ENCODE data around the gene SPSB1. TPM values are rescaled to one million over a fixed set of nuclear protein-coding genes. Genes with fewer than 3 reads are reported as not detected.

The SPSB1 gene
- total RNA-seq, 1 donor = 1.6 TPM

- peak in 2 of 3 donors; percentile 51 to 58 for DNase-seq (ENCODE audit: low read depth in 2 of 3, low spot score in 2 of 3)
These were observed 120.6 kb downstream of the SPSB1 start for GRCh38 chr1:9413071-9413876.

GRCh38 chr1:9413877-9414213 is 121.2 kb downstream of the SPSB1 start:
- DNase-seq (ENCODE audit: low read depth in 2 of 3, low spot score in 2 of 3) = no peak

GRCh38 chr1:9416506-9416905 is 123.8 kb downstream of the SPSB1 start:
- DNase-seq (ENCODE audit: low read depth in 2 of 3, low spot score in 2 of 3) = no peak

- DNase-seq (ENCODE audit: low read depth in 2 of 3, low spot score in 2 of 3) = no peak
These were observed 124.3 kb downstream of the SPSB1 start for GRCh38 chr1:9416918-9417500.

GRCh38 chr1:9417695-9418094 is 125.0 kb downstream of the SPSB1 start:
- no peak for DNase-seq (ENCODE audit: low read depth in 2 of 3, low spot score in 2 of 3)

GRCh38 chr1:9418851-9419250 is 126.2 kb downstream of the SPSB1 start:
- no peak for DNase-seq (ENCODE audit: low read depth in 2 of 3, low spot score in 2 of 3)

Other genes starting within 250 kb of the SPSB1 start
- 63.8 TPM for gene SLC2A5, start 223.3 kb upstream of the SPSB1 start, total RNA-seq
- 3.2 TPM for gene GPR157, start 163.8 kb upstream of the SPSB1 start, total RNA-seq
- 22.9 TPM for gene H6PD, start 58.1 kb upstream of the SPSB1 start, total RNA-seq
- 4.0 TPM for gene SLC25A33, start 246.6 kb downstream of the SPSB1 start, total RNA-seq